Left lung (tissue), 10 donors: ENCODE data around the gene METTL25. TPM values are rescaled to one million over a fixed set of nuclear protein-coding genes. Genes with fewer than 3 reads are reported as not detected.

ENCODE experiments used
- ATAC-seq: fragments of 200-7000 bp; cut with Tn5 transposase; one replicate; pipeline ENCODE4 v1.9.1; 2020; ENCODE audit warnings: moderate library complexity
- DNase-seq, 4 donors: peaks; one replicate each; pipeline ENCODE4 v3.0.0-alpha.2; 2013 to 2020
- H3K27ac ChIP-seq, 2 donors: fragments of 200-600 bp; sonication (generic) in 1 of 2; one replicate each; pipeline versions ENCODE4 v1.5.0 to v1.8.0; 2020 to 2021
- H3K27me3 ChIP-seq, 2 donors: fragments of 200-600 bp; sonication (generic) in 1 of 2; one replicate each; pipeline versions ENCODE4 v1.5.0 to v1.8.0; 2020 to 2021
- H3K36me3 ChIP-seq, 2 donors: fragments of 200-600 bp; sonication (generic) in 1 of 2; one replicate each; pipeline versions ENCODE4 v1.5.0 to v1.8.0; 2020 to 2021
- H3K4me1 ChIP-seq, 2 donors: fragments of 200-600 bp; one replicate each; pipeline ENCODE4 v1.8.0; 2021
- H3K4me3 ChIP-seq, 2 donors: fragments of 200-600 bp; sonication (generic) in 1 of 2; one replicate each; pipeline versions ENCODE4 v1.5.0 to v1.8.0; 2020 to 2021; ENCODE audit warnings: mild to moderate bottlenecking in 1 of 2
- H3K9me3 ChIP-seq, 2 donors: fragments of 200-600 bp; sonication (generic) in 1 of 2; one replicate each; pipeline versions ENCODE4 v1.5.0 to v1.8.0; 2020 to 2021
- intact Hi-C, 2 donors: fragments of 100-400 bp; cut with DNase I; formaldehyde crosslinking; loops; one replicate each; pipeline versions ENCODE4 v1.11.2 to v1.14.2; 2022
- polyA plus RNA-seq, 6 donors: library from polyadenylated mRNA; unstranded; fragments of 120-200 nt; gene quantifications; one replicate each; pipeline ENCODE4 v1.2.1, GENCODE V29; 2013; ENCODE audit not compliant: insufficient read length in 6 of 6
- total RNA-seq, 2 donors: library from RNA; stranded (reverse); fragmentation: NEBNext Ultra II Directional; extraction: Animal tissue kit (Norgen Biotek cat#: 25700); gene quantifications; one replicate each; pipeline ENCODE4 v1.2.1, GENCODE V29; 2021
- TF ChIP-seq, protein P1 (sequence below), 2 donors: fragments of 200-600 bp; sonication (generic) in 1 of 2; IDR thresholded peaks; one replicate each; pipeline versions ENCODE4 v1.5.0 to v1.8.0; 2021; ENCODE audit warnings: antibody characterized with exemption in 2 of 2
- donor health status: DM: no; HTN: yes; CAD: no.
- donor health status: DM: no; HTN: no; CAD: no.

Gene METTL25
- total and polyA plus RNA-seq, 8 donors, result 10.8 to 16.9 (median 13.9) TPM

DNA sequence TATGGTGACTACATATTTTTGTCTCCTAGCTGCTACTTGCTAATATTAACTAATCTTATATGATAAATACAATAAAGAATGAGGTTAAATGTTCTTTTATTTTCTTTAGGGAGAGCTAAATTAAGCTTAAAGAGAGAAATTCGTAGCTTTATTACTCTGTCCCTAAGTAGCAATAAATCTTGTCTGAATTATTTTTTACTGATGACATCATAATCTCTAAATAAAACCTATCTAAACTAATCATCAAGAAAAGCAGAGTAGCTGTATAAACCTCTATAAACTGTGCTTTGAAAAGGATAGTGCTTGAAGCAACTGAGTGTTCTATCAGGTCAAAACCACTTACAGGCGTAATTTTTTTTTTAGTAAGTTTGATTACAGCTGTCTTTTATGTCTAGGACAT is 42.5 kb downstream of the METTL25 start:
- intact Hi-C loops, result no loop called here
- ATAC-seq, result no peak

DNA sequence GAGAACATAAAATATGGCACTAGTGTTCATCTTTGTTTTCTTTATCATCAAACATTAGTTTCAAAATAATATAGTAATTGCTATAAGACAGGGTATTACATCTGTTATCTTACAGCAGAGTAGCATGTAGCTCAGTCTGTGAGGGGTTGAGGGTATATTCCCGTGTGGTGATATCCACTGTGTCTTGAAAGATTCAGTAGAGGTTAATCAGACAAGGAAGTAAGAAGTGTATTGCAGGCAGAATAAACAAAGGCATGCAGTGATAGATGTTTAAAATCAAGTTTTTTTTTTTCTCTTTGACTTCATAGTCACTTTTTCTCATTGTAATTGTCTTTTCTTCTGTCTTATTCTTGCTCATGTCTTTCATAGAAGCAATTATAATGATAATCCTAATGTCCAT is 48.3 kb downstream of the METTL25 start:
- no peaks in the 10 kb centered on the region for H3K9me3 ChIP-seq
- no peaks in the 10 kb centered on the region for H3K27me3 ChIP-seq
- no peak for DNase-seq
- no peak overlapping the region for H3K4me3 ChIP-seq
- no peaks in the 10 kb centered on the region for H3K4me1 ChIP-seq
- no peaks in the 10 kb centered on the region for H3K36me3 ChIP-seq
- H3K27ac ChIP-seq, result no peak overlapping the region
- intact Hi-C loops, result no loop called here
- ATAC-seq, result no peak
- TF ChIP-seq, protein P1, sequence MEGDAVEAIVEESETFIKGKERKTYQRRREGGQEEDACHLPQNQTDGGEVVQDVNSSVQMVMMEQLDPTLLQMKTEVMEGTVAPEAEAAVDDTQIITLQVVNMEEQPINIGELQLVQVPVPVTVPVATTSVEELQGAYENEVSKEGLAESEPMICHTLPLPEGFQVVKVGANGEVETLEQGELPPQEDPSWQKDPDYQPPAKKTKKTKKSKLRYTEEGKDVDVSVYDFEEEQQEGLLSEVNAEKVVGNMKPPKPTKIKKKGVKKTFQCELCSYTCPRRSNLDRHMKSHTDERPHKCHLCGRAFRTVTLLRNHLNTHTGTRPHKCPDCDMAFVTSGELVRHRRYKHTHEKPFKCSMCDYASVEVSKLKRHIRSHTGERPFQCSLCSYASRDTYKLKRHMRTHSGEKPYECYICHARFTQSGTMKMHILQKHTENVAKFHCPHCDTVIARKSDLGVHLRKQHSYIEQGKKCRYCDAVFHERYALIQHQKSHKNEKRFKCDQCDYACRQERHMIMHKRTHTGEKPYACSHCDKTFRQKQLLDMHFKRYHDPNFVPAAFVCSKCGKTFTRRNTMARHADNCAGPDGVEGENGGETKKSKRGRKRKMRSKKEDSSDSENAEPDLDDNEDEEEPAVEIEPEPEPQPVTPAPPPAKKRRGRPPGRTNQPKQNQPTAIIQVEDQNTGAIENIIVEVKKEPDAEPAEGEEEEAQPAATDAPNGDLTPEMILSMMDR (IDR thresholded peaks at IDR 0.05), result no peak

More for the DNA sequence above, 42.5 kb downstream of the METTL25 start:
- no peaks in the 10 kb centered on the region for H3K4me1 ChIP-seq
- H3K27ac ChIP-seq, result no peak overlapping the region
- no peak for DNase-seq
- TF ChIP-seq, protein P1 (IDR thresholded peaks at IDR 0.05), result no peak
- H3K4me3 ChIP-seq, result no peak overlapping the region
- no peaks in the 10 kb centered on the region for H3K9me3 ChIP-seq
- no peaks in the 10 kb centered on the region for H3K27me3 ChIP-seq
- peaks cover 0 to 8% of the 10 kb centered on the region in 2 donors for H3K36me3 ChIP-seq

DNA sequence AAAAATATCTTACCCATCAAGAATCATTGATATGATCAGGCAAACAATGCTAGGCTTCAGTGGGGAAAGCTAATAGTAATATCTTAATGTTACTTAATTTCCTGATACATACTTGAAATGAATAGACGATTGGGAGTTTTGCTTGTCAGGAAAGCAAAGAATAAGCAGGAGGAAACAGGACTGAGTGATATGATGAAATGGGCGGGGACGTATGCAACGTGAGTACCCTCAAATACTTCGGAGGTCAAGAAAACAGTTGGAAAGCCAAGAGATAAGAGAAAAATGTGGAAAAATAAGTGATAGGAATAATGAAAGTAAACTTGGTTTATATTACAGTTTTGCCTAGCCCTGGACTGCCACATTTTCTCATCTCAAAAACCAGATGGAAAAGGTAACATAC is 49.2 kb downstream of the METTL25 start:
- no peak for DNase-seq
- no peaks in the 10 kb centered on the region for H3K4me1 ChIP-seq
- H3K27ac ChIP-seq, result no peak overlapping the region
- TF ChIP-seq, protein P1 (IDR thresholded peaks at IDR 0.05), result no peak
- H3K27me3 ChIP-seq, result no peaks in the 10 kb centered on the region
- no peaks in the 10 kb centered on the region for H3K36me3 ChIP-seq
- intact Hi-C loops, result no loop called here
- no peaks in the 10 kb centered on the region for H3K9me3 ChIP-seq
- H3K4me3 ChIP-seq, result no peak overlapping the region
- ATAC-seq, result no peak

DNA sequence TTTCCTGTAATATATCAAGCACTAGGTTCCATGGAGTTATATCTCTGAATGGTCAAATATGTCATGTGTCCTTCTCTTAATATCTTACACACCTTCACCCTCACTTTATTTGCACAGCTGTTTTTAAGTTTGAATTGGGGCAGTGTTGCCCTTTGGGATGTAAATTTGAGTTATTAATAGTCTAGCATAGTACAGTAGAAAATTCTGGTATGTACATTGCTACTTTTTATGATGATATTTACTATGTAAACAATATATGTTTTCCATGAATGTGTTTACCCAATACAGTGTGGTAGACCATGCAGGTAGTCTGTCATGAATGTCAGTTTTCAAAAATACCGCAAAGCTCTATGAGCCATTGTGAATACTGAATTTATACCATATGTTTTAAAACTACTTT is 50.5 kb downstream of the METTL25 start:
- H3K4me3 ChIP-seq, result no peak overlapping the region
- H3K27me3 ChIP-seq, result no peaks in the 10 kb centered on the region
- no peaks in the 10 kb centered on the region for H3K9me3 ChIP-seq
- no peaks in the 10 kb centered on the region for H3K36me3 ChIP-seq
- intact Hi-C loops, result no loop called here
- H3K27ac ChIP-seq, result no peak overlapping the region
- H3K4me1 ChIP-seq, result no peaks in the 10 kb centered on the region
- TF ChIP-seq, protein P1 (IDR thresholded peaks at IDR 0.05), result no peak
- ATAC-seq, result no peak
- DNase-seq, result no peak

DNA sequence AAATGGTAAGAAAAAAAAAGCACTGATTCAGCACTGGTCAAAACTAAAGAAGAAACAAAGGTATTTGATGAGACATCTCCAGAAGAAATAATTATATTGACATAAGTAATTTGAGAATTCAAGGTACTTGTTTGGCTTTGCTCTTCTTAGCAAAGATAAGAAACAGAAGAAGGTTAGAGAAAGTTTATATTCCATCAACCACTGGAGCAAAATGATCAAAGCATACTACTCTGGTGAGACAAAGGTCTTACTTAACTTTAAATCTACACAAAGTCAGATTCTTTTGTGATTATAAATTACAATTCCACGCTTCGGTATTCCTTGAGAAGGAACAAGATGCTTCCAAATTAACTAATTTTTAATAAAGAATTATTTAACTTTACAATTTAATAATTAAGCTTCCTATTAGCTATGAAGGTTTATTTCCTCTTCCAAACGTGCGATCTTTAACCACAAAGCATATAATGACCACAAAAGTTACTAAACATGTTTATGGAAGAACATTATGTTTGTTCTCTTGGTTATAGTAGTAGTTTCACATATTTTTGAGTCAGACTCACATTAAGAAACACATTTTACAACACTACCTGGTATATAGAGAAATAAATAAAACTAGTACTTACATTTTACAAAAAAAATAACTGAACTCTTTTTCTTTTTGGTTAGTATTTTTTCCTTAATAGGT is 53.4 kb downstream of the METTL25 start:
- Histone ChIP-seq H3K4me1 (no peaks in the 10 kb centered on the region), H3K36me3 (no peaks in the 10 kb centered on the region), H3K4me3 (no peak overlapping the region), H3K9me3 (no peaks in the 10 kb centered on the region), H3K27me3 (no peaks in the 10 kb centered on the region), H3K27ac (no peak overlapping the region)
- intact Hi-C loops, result no loop called here
- DNase-seq (no peak), ATAC-seq (no peak)
- TF ChIP-seq, protein P1 (IDR thresholded peaks at IDR 0.05), result no peak
